HTR-8/SVneo (cell line): Measurements from ENCODE around the gene DHPS.
A peak's percentile ranks its signal among the peaks of the same experiment; 100 is the strongest.
"Not testable (repeated sequence)": the region's sequence is repeated elsewhere in the genome, so short reads cannot be mapped to it uniquely, and the experiment has no call there.

Experiments
- DNase-seq: peaks from one replicate; pipeline ENCODE4 v3.0.0; 2011; ENCODE audit warnings: low spot score, mixed read lengths; ENCODE audit not compliant: insufficient read length
- FAIRE-seq: peaks from 2 replicates; lab custom pipeline; 2011; peaks lifted over from hg19 to GRCh38; lab: Jason Lieb, UNC

Gene DHPS

DNA sequence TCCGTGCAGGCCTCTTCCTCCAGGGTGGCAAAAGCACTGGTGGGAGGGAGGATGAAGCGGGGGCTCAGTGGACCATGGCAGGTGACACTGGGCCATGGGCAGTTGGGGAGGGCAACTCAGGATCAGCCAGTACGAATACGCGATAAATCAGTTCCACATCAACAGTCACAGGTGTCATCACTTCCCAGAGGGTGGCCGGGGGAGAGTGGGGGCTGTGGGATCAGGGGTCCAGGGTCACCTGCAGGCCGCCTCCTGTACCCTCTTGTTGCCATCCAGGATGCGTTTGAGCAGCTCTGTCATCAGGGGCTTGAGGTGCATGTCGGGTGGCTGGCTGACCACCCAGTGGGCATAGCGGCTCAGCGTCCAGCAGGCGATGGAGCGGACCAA, 24.6 kb upstream of the DHPS start:
- DNase-seq (no peak), FAIRE-seq (no peak)

DNA sequence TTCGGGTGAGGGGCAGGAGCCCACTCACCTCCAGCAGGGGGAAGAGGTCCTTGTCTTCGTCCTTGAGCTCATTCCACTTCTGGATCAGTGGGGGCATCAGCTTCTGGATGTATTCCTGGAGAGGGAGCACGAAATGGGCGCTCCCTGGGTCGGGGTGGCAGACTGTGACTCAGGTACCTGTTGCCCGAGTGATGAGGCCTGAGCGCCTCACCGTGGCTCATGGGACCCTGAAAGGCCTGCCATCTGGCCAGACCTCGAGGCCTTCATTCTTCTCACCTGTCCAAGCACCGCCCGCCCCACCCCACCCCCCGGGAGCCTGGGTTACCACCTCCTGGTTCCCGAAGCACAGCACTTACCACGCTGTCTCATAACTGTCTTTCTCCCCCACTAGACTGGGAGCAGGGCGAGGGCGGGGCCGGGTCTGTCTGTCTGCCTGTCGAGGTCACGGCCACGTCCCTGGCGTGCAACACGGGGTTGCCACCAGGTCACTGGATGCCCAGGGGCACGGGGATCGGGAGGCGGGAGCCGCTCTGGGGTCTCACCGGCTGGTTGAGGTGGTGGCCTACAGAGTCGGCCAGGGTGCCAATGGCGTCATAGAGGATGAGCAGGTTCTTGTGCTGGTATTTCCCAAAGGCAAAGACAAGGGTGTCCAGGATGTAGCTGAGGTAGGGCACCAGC, 24.1 kb upstream of the DHPS start:
- DNase-seq (no peak), FAIRE-seq (no peak)

DNA sequence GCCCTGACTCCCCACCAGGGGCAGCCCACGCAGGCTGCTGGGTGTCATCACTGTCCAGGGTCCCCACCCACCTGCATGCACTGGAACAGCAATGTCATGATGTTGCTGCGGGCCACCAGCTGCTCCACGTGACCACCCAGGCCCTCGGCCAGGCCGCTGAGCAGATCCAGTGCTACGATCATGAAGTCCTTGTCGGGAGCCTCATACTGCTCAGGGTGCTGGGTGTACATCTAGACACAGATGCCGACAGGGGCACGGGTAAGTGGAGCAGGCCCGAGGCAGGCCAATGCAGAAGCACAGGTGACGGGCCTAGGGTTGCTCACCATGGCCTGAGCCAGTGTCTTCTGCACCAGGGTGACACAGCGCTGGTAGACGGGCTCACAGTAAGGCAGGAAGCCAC, 23.5 kb upstream of the DHPS start:
- FAIRE-seq (no peak), DNase-seq (no peak)

- no peak for FAIRE-seq
- DNase-seq = peak; percentile 50
These were observed 21.4 kb upstream of the DHPS start for GRCh38 chr19:12703046-12703445.

DNA sequence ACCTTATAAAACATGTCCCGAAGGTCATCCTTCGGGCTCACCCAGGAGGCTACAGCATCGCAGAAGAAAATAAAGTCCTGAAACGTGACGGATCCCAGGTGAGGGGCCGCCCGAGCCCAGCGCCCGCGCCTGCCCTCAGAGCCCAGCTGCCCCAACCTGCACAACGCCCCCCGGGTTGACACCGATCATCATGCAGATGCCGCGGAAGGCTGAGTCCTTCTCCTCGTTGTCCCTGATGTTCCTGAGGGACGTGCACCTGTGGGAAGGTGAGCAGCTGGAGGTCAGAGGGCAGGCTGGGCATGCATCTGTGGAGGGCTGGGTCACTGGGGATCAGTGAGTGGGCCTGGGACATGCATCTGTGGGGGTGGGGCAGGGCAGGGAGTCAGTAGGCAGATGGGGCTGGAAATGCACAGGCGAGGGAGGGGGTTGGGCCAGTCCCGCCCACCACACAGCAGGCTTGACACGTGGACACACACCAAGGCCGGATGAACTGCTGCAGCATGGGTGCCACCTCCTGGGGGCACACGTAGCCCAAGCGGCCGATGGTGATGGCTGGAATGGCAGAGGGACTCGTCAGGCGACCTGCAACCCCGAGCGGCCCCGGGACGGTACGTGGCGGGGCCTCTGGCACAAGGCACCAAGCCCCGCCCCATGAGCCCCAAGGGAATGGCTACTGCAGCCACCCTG, 20.1 kb upstream of the DHPS start:
- FAIRE-seq (no peak), DNase-seq (no peak)

- FAIRE-seq (no peak), DNase-seq (no peak)
These were observed 16.5 kb upstream of the DHPS start for GRCh38 chr19:12698138-12698537.

DNA sequence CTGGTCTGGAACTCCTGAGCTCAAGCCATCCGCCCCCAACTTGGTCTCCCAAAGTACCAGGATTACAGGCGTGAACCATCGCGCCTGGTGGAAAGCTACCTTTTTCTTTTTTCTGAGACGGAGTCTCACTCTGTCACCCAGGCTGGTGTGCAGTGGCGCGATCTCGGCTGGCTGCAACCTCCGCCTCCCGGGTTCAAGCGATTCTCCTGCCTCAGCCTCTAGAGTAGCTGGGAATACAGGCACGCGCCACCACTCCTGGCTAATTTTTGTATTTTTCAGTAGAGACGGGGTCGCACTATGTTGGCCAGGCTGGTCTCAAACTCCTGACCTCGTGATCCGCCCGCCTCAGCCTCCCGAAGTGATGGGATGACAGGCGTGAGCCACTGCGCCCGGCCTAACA, 15.7 kb upstream of the DHPS start:
- not testable (repeated sequence) for DNase-seq, FAIRE-seq

- peak; percentile 99 for DNase-seq
These were observed 15.0 kb upstream of the DHPS start, which contains the start of gene FBXW9 for GRCh38 chr19:12696366-12697335. TSS of gene FBXW9 (minus strand) at chr19:12696631. CDS start at chr19:12696581, 50 bp downstream.

DNA sequence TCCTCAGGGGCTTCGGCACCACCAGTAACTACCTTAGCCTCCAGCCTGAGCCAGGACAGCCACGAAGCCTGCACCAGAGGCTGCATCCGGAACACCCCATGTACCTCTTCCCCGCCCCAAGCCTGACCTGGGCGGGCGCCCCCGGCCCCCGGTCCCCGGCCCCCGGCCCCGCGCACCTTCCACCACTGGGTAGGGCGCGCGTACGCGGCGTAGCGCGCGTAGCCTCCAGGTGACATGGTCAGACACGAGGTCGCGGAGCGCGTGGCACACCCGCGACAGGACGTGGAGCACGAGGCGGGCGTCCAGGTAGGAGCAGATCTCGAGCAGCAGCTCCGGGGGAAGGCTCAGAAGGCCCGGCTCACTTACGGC, 14.3 kb upstream of the DHPS start:
- FAIRE-seq = no peak

More at GRCh38 chr19:12696366-12697335, 15.0 kb upstream of the DHPS start, which contains the start of gene FBXW9:
- FAIRE-seq = peak; percentile 79

DNA sequence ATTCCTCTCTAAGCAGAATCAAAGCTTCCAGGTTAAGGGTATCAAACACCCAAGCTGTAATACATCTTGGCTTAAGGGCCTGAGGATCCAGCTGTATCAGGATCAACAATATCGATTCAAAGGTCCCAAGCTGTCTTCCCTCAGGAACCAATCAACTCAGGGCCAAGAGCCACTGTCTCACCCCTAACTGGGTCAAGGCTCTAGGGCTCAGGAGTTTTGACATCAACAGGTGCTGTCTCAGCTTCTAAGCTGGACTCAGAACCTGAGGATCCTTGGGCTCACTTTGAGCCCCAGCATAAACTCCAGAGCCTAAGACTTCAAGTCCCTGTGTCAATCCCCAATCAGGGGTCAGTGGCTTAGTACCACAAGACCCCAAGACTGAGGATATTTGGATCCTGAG, 13.8 kb upstream of the DHPS start:
- FAIRE-seq (no peak), DNase-seq (no peak)

More for the DNA sequence above, 14.3 kb upstream of the DHPS start:
- DNase-seq = no peak

- FAIRE-seq = no peak
These were observed 13.4 kb upstream of the DHPS start for GRCh38 chr19:12695096-12695495.

DNA sequence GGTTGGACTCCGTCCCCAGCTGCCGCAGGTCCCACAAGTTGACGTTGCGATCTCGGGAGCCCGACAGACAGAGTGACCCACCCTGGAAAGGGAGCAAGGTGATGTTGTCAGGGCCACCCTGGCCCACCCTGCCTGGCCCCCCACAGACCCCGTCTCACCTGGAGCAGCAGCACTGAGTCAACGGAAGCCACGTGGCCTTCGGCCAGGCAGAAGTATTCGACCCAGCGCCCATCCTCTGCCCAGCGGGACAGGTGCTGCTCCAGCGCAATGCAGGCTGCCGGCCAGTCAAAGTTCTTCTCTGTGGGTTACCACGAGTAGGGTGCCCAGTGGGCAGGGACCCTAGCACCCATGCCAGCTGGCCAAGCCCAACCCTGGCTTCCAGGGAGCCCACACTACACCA, 13.0 kb upstream of the DHPS start:
- DNase-seq (no peak), FAIRE-seq (no peak)

More at GRCh38 chr19:12695096-12695495, 13.4 kb upstream of the DHPS start:
- DNase-seq = no peak

- no peak for FAIRE-seq
- no peak for DNase-seq
These were observed 11.3 kb upstream of the DHPS start for GRCh38 chr19:12692960-12693359.

- FAIRE-seq = no peak
These were observed 8.0 kb upstream of the DHPS start for GRCh38 chr19:12689581-12690216.

DNA sequence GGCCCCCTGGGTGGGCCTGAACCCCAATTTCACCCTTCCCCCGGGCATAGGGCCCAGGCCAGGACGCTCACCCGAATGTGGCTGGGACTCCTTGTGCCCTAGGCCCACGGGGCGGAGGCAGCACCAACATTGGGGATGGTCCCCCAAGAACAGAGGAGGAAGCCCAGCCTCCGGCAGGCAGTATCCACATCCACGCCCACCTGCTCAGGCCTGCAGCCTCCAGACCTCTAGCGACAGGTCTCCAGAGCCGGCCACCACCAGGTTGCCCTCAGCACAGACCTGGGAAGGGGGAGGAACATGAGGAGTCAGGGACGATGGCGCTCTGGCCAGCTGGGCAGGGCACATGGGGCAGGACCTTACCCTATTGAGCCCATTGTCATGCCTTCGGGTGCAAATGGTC, 7.3 kb upstream of the DHPS start:
- DNase-seq = no peak
- FAIRE-seq = no peak

More at GRCh38 chr19:12689581-12690216, 8.0 kb upstream of the DHPS start:
- DNase-seq = no peak

DNA sequence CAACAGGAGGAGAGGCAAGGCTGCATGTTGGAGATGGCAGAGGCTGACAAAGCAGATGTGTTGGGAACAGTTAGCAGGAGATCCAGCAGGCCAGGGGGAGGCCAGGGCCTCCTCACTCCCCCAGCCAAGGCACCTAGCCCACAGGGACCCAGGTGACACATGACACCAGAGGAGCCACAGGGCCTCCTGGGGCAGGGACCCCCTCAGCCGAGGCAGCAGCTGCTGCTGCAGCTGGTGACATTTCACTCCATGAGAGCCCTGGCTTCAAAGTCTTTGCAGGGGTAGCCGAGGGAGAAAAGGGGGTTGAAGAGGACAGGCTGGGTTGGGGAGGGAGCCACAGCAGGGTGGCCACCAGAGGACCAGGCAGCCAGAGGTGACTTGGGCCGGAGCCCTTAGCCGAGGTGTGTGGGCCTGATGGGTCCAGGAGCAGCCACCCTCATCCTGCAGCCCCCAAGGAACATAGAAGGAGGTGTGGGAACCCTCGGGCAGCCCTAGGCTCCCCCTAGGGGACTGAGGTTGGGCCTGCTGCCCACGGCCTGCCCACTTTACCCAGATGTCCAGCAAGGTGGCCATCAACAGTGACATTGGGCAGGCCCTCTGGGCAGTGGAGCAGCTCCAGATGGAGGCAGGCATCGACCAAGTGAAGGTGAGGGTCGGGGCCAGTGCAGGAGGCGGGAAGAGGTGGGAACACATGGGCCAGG, 6.0 kb upstream of the DHPS start, which contains the start of gene GNG14:
Gene GNG14, plus strand, starts transcription at position 503 of the 701 bp plus-strand sequence. Its CDS starts 51 bp downstream, at position 554.
- peak; percentile 9 for FAIRE-seq
- DNase-seq = no peak

GRCh38 chr19:12685831-12686230, 4.2 kb upstream of the DHPS start:
- no peak for FAIRE-seq

DNA sequence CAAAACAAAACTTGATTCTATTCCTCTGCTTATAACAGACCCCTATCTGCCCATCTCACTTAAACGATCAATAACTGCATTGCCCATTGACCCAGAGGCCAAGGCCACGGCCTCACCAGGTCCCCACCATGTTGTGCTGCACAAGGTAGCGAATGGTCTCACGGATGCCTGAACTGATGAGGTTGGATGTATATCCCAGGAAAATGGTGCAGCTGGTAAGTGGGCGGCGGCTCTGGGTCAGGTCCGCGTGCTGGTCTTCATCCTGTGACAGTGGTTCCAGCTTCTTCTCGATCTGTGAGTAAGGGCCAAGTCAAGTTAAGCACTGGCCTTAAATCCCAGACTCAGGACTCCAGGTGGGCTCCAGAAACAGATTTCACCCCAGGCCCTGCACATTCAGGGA, 1.6 kb downstream of the DHPS start:
- DNase-seq (no peak), FAIRE-seq (no peak)

More at GRCh38 chr19:12685831-12686230, 4.2 kb upstream of the DHPS start:
- DNase-seq = no peak

GRCh38 chr19:12678039-12678438, 3.6 kb downstream of the DHPS start:
- not testable (repeated sequence) for DNase-seq, FAIRE-seq
